WERI-Rb-1 (cell line): ENCODE data around the gene HLA-F.

Experiments
- DNase-seq: peaks from one replicate; pipeline ENCODE4 v3.0.0-alpha.2; 2020
- H3K27ac ChIP-seq: fragments of 250-450 bp; sonication (Bioruptor Pico); 2 replicates; pipeline ENCODE4 v1.5.1; 2020; ENCODE audit warnings: mild to moderate bottlenecking, moderate library complexity
- H3K27me3 ChIP-seq: fragments of 250-450 bp; sonication (Bioruptor Pico); 2 replicates; pipeline ENCODE4 v1.5.1; 2021; ENCODE audit warnings: mild to moderate bottlenecking, low read depth, moderate library complexity; ENCODE audit not compliant: insufficient read depth, severe bottlenecking
- H3K36me3 ChIP-seq: fragments of 250-450 bp; sonication (Bioruptor Pico); 2 replicates; pipeline ENCODE4 v1.5.1; 2020; ENCODE audit warnings: mild to moderate bottlenecking, moderate library complexity
- H3K4me3 ChIP-seq: 2 replicates; pipeline ENCODE4 v1.5.1; 2011; ENCODE audit warnings: low read depth, mild to moderate bottlenecking, control low read depth, low read length
- H3K9me3 ChIP-seq: fragments of 250-450 bp; sonication (Bioruptor Pico); 2 replicates; pipeline ENCODE4 v1.5.1; 2021; ENCODE audit warnings: mild to moderate bottlenecking, moderate library complexity; ENCODE audit not compliant: severe bottlenecking
- CTCF ChIP-seq: IDR thresholded peaks from 2 replicates; pipeline ENCODE4 v1.5.1; 2011; ENCODE audit warnings: low read depth, mild to moderate bottlenecking, control low read depth, inconsistent platforms, low read length

The HLA-F gene

DNA sequence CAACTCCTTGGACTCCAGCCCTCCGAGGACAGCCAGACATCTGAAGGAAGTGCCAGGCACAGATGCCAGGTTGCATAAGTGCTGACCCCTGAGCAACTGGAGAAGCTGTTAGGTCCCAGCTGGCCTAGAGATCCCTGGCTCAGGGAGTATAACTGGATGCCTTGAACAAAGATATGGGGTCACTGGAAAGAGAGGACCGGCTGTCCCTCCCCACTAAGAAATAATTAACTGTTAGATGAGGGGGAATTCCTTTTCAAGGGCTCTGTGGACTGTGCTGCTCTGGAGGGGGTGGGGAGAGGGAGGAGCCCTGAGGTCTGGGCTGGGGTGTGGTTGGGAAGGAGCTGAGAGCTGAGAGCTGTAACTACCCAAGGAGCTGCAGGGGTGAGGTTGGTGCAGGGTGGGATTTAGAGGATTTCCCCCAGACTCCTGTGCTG, 39.6 kb downstream of the HLA-F start:
- Histone ChIP-seq H3K4me3 (no peak overlapping the region), H3K27ac (no peak overlapping the region), H3K9me3 (no peaks in the 10 kb centered on the region), H3K36me3 (no peaks in the 10 kb centered on the region), H3K27me3 (no peaks in the 10 kb centered on the region)
- no peak for TF ChIP-seq CTCF
- peak; percentile 36 for DNase-seq

DNA sequence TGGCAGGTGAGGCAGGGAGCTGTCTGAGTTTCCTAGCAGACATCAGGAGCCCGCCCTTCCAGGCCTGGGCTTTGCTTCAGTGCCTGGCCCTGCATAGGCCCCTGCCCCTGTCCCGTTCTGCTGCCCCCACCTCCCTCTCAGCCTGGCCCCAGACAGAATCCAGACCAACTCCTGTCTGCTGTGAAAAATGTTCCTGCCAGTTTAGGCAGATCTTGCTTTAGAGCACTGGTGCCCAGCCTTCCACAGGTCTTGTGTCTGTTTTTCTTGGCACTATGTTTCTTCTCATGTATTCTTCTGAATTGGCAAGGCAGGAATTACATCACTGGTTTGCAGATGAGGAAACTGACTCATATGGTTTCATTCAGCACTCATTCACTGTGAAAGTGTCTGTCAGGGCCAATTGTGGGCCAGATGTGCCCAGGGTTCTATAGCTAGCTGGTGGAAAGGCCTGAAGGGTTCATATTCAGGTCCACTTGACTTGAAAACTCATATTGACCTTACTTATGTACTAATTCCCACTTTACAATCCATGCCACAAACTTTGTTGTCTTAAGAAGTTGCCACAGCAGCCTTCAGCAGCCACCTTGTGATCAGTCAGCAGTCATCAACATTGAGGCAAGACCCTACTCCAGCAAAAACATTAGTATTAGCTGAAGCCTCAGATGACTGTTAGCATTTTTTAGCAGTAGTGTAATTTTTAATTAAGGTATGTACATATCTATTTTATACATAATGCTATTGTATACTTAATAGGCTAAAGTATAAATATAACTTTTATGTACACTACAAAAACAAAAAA, 40.5 kb downstream of the HLA-F start:
- DNase-seq = no peak
- no peaks in the 10 kb centered on the region for H3K9me3 ChIP-seq
- H3K36me3 ChIP-seq = no peaks in the 10 kb centered on the region
- H3K4me3 ChIP-seq = no peak overlapping the region
- TF ChIP-seq CTCF = no peak
- no peaks in the 10 kb centered on the region for H3K27me3 ChIP-seq
- H3K27ac ChIP-seq = no peak overlapping the region

DNA sequence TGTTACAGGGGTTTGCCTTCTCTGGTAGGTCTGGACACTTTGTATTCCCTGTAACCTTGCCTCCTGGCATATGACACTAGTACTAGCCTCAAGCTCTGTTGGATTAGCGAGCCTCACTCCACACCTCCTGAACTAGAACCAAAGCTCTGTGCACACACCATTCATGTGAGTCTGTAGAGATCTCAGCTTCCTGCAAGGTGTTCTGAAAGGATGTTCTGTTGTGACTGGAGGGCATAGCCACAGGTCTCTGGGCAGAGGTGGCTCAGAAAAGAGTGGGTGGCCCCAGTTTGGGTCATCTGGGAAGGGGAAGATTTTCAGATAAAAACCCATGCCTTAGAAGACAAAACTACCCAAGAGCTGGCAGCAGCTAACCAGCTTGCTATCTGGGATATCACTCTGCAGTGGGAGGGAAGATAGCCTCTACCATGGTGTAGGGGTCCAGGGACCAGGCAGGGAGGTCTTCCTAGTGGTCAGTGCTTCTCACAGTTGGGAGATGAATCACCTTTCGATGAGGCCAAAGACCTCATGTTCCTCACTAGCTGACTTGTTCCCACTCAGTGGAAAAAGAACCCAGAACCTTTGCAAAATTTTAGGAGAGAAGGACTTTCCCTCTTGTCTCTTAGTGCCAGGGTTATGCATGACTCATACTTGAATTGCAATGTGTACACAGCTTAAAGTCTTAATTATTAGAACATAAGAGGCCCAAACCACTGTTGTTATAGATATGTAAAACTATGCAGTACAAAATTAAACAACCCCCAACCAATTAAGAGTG, 41.4 kb downstream of the HLA-F start:
- TF ChIP-seq CTCF = no peak
- Histone ChIP-seq H3K27ac (no peak overlapping the region), H3K4me3 (no peak overlapping the region), H3K27me3 (no peaks in the 10 kb centered on the region), H3K9me3 (no peaks in the 10 kb centered on the region), H3K36me3 (no peaks in the 10 kb centered on the region)
- no peak for DNase-seq

DNA sequence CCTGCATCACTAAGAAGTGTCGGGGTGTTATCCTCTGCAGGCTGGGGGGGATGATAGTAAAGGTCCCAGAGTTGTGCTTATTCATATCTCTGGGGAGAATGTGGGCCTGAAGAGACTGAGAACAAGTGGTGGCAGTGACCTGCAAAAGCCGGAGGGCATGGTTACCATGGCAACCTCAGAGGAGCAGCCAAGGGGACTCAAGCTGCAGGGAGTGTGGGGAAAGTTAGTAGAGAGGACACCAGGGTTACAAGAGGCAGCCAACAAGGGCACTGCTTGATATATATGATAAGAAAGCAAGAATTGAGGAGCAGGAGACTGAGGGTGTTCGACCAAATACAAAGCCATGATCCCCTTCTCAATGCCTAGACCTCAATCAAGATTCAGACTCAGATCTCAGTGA, 46.1 kb downstream of the HLA-F start:
- no peak for TF ChIP-seq CTCF
- H3K36me3 ChIP-seq = no peaks in the 10 kb centered on the region
- H3K27me3 ChIP-seq = no peaks in the 10 kb centered on the region
- H3K4me3 ChIP-seq = no peak overlapping the region
- no peak for DNase-seq
- H3K9me3 ChIP-seq = no peaks in the 10 kb centered on the region
- no peak overlapping the region for H3K27ac ChIP-seq

GRCh38 chr6:29770306-29770705, 47.1 kb downstream of the HLA-F start:
- H3K27me3 ChIP-seq = no peaks in the 10 kb centered on the region
- DNase-seq = no peak
- TF ChIP-seq CTCF = no peak
- H3K4me3 ChIP-seq = no peak overlapping the region
- no peak overlapping the region for H3K27ac ChIP-seq
- H3K36me3 ChIP-seq = no peaks in the 10 kb centered on the region
- no peaks in the 10 kb centered on the region for H3K9me3 ChIP-seq
